ENCODE data around the gene CACNA1G.

The CACNA1G gene

GRCh38 chr17:50614471-50615051 is 54.0 kb downstream of the CACNA1G start:
- DNase-seq (ENCODE audit: low read depth), result no peak

- DNase-seq (ENCODE audit: low read depth), result no peak
Observed at GRCh38 chr17:50615828-50616227, 55.3 kb downstream of the CACNA1G start.

GRCh38 chr17:50618300-50618699 is 57.8 kb downstream of the CACNA1G start:
- no peak for DNase-seq (ENCODE audit: low read depth)

- no peak for DNase-seq (ENCODE audit: low read depth)
Observed at GRCh38 chr17:50618941-50619340, 58.4 kb downstream of the CACNA1G start.

GRCh38 chr17:50619489-50619888 is 59.0 kb downstream of the CACNA1G start:
- no peak for DNase-seq (ENCODE audit: low read depth)

- no peak for DNase-seq (ENCODE audit: low read depth)
Observed at GRCh38 chr17:50620237-50620636, 59.7 kb downstream of the CACNA1G start.

GRCh38 chr17:50620858-50621257 is 60.3 kb downstream of the CACNA1G start:
- DNase-seq (ENCODE audit: low read depth), result no peak

- no peak for DNase-seq (ENCODE audit: low read depth)
Observed at GRCh38 chr17:50621574-50622031, 61.1 kb downstream of the CACNA1G start.

GRCh38 chr17:50624321-50624934 is 63.9 kb downstream of the CACNA1G start:
- DNase-seq (ENCODE audit: low read depth), result no peak

- DNase-seq (ENCODE audit: low read depth), result no peak
Observed at GRCh38 chr17:50625032-50625871, 64.7 kb downstream of the CACNA1G start.

GRCh38 chr17:50626037-50626574 is 65.6 kb downstream of the CACNA1G start:
- peak; percentile 42 for DNase-seq (ENCODE audit: low read depth)

GRCh38 chr17:50627036-50627781 is 66.7 kb downstream of the CACNA1G start:
- DNase-seq (ENCODE audit: low read depth), result no peak

- DNase-seq (ENCODE audit: low read depth), result no peak
Observed at GRCh38 chr17:50627782-50628601, 67.5 kb downstream of the CACNA1G start.

- no peak for DNase-seq (ENCODE audit: low read depth)
Observed at GRCh38 chr17:50629902-50630301, 69.4 kb downstream of the CACNA1G start.

- peak; percentile 28 for DNase-seq (ENCODE audit: low read depth)
Observed at GRCh38 chr17:50630524-50631194, 70.1 kb downstream of the CACNA1G start.

- no peak for DNase-seq (ENCODE audit: low read depth)
Observed at GRCh38 chr17:50631195-50631907, 70.8 kb downstream of the CACNA1G start.

GRCh38 chr17:50631908-50632571 is 71.5 kb downstream of the CACNA1G start:
- DNase-seq (ENCODE audit: low read depth), result no peak

- DNase-seq (ENCODE audit: low read depth), result no peak
Observed at GRCh38 chr17:50632637-50633036, 72.1 kb downstream of the CACNA1G start.

GRCh38 chr17:50633683-50634082 is 73.2 kb downstream of the CACNA1G start:
- no peak for DNase-seq (ENCODE audit: low read depth)
